ENCODE data around the gene LIN28B. TPM values are rescaled to one million over a fixed set of nuclear protein-coding genes. Genes with fewer than 3 reads are reported as not detected.
A peak's percentile ranks its signal among the peaks of the same experiment; 100 is the strongest.
"Not testable (repeated sequence)": the region's sequence is repeated elsewhere in the genome, so short reads cannot be mapped to it uniquely, and the experiment has no call there.

Gene LIN28B
- total RNA-seq, 1 donor from 2014 or later = not detected

DNA sequence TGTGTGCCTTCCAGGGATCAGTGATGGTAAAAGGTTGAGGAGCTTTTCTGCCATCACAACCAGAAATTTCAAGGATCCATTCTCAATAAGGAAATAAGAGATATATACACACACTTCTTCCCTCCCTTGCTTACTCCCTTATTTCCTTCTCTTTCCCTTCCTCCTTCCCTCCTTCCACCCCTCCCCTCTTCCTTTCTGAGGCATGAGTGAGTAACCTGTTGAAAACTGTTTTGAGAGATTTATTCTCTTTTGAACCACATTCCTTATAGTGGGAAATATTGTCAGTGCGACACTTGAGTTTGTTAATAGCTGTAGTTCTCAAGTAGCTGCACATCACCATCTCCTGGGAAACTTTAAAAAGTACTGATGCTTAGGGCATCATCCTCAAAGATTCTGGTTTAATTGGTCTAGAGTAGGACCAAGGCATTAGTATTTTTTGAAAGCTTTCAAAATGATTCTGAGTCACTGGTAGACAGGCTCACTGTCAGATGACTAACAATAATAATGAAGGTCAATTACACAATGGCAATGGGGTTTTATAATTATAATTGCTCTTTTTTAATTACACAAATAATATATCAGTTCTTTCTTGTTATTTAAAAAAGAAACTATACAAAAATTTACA is 113.0 kb downstream of the LIN28B start:
- DNase-seq = no peak

DNA sequence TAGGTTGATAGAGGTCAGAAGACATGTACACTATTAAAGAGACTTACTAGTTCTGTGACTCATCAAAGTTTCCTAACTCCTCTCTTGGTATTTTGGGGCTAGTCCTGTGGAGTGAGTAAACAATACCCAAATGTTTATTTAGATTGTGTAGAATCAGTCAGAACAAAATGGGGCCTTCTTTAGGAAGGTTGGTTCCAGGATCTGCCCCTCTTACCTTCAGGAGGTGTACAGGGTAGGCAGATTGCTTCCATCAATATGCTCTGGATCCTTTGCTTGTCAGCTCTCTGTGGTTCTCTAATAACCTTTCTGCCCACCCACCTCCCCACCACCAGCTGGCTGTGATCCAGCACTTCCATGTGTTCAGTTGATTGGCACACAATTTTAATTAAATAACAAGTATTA is 115.9 kb downstream of the LIN28B start:
- no peak for DNase-seq

DNA sequence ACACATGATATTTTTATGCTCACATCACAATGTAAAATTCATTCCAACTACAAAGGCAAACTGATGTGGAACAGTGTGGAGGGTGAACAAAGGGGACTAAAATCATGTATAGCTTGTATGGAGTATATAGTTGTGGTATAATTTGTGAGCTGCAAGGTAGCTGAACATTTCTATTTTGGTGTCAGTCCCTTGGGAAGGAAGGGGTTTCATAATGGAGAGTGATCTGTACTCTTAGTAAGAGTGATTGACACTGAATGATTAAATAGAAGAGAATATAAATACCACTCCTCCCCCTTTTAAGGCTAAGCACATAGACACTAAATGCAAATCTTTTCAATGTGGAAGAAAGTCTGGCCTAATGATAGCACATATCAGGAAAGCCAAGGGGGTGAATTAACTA is 118.3 kb downstream of the LIN28B start:
- no peak for DNase-seq

DNA sequence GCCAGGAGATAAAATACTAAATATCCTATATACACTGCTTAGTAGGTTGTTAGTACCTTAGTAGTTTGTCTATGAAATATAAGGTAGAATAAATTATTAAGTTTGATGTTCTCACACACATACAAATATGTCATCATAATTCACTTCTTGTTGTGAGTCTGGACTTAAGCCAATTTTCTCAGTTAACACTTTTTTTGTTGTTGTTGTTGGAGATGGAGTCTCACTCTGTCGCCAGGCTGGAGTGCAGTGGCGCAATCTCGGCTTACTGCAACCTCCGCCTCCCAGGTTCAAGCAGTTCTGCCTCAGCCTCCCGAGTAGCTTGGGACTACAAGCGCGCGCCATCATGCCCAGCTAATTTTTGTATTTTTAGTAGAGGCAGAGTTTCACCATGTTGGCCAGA is 119.5 kb downstream of the LIN28B start:
- DNase-seq = not testable (repeated sequence)

DNA sequence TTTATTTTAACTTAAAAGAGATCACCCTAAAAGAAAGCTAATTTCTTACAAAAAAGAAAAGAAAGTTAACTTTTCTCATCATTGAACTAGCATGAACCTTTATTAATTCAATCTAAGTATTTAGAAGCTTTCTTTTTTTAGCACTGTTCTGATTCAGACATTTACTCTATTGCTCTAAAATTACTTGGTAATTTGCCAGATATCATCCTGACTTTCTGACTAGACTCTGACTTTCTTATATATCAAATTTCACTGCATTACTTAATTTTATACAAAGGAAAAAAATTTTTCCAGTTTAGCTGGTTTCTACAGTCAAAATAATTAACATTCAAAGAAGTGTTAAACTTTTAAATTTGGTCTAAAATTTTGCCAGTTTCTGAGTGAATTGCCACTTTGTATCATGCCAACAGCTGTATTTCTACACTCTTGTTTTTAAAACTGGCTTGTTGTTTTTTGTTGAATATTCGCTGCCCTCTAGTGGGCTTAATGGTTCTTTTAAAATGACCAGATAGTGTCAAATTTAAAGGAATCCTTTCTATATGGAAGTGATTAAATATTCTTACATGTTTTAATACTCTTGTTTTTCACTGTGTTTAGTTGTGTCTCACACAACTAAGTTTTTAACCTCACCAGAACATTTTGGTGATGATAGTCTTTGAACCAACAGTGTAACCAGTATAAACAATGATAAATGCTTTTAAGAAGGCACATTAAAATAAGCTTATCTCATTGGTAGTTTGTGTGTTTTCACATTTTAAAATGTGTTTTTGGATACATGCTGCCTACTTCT is 120.9 kb downstream of the LIN28B start:
- peak; percentile 62 for DNase-seq

DNA sequence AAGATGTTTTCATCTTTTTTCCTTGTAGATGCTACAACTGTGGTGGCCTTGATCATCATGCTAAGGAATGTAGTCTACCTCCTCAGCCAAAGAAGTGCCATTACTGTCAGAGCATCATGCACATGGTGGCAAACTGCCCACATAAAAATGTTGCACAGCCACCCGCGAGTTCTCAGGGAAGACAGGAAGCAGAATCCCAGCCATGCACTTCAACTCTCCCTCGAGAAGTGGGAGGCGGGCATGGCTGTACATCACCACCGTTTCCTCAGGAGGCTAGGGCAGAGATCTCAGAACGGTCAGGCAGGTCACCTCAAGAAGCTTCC is 121.4 kb downstream of the LIN28B start:
- no peak for DNase-seq

DNA sequence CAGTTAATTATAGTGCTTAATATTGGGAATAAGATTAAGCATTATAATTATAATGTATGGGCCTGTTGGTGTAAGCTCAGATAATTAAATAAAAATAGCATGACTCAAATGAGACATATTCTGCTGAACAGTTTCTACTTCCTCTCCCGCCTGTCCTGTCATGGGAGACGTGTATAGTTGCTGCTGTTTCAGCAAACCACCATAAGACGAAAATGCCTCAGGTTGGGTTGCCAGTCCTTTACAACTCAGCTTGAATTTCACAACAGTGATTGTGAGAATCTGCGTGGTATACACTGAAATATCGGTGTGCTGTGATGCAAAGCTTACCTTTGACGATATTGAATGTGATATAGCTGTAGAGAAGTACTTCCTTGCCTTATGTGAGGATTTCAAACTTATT is 123.4 kb downstream of the LIN28B start:
- no peak for DNase-seq

DNA sequence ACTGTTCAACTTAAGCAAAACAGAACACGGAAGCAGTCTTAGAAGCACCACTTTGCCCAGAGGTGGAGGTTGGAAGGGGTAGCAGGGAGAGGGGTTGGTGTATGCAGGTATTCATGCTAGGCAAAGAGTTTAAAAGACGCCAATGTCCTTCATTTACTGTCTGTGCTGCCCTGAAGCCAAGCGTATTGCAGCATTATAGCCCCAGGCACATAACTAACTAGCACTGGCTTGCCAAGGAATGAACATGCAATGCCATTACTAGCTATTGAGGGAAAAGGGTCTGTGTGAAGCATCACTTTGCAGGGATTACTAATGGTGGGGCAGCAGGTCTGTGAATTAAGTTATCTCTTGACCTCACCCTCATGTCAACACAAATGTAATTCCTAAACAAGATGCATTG is 124.8 kb downstream of the LIN28B start:
- not testable (repeated sequence) for DNase-seq

DNA sequence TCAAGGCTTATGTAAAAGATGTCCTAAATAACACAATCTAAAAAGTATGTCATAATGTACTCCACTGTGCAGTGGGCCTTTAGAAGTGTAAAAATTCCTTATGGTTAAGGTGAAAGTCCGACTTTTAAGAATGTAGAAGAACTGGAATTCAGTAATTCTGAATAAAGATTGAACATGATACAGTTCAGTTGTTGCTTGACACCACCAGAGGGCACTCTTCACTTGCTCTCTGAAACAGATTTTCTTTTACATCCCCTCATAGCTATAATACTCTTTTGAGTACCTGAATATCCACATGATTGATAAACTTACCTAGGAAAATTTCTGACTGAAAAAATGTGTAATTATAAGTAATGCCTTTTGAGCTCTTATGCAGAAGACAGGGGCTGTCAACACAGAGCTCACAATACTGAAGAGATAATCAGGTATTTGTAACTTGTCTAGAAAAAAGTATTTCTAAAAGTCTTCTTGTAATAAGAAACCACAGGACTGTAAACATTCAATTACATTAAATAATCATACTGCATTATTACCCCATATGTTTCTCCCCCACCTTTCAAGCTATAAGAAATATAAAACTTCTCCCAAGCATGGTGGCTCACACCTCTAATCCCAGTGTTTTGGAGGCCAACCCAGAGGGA is 130.8 kb downstream of the LIN28B start:
- DNase-seq = peak; percentile 81

DNA sequence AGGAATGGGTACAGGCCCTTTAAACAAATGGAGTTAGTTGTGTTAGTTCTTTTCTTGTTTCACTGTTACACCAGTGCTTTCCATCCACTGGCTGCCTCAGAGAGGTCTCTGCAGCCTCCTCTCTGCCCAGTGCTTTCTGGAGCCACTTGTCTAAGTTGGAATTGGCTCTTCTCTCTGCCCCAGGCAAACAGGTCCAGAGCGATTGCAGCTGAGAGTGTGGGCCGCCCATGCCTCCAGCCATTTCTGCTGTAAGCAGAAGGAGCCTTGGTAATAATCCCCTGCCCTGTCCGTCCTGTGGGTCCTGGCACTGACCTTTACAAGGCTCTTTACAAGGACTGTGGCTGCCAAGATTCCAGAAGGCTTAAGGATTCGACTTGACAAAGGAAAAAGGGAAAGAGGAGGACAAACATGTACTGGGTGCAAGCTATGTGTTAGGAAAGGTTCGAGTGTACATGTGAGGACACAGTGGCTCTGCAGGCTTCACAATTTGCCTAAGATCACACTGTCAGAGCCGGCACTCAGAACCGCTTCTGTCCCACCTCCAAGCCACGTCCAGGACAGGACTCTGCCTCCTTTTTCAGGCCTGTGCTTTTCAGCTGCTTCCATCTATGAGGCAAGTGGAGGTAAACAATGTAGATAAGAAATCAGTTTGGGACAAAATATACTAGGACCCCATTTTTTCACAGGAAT is 134.4 kb downstream of the LIN28B start:
- no peak for DNase-seq

DNA sequence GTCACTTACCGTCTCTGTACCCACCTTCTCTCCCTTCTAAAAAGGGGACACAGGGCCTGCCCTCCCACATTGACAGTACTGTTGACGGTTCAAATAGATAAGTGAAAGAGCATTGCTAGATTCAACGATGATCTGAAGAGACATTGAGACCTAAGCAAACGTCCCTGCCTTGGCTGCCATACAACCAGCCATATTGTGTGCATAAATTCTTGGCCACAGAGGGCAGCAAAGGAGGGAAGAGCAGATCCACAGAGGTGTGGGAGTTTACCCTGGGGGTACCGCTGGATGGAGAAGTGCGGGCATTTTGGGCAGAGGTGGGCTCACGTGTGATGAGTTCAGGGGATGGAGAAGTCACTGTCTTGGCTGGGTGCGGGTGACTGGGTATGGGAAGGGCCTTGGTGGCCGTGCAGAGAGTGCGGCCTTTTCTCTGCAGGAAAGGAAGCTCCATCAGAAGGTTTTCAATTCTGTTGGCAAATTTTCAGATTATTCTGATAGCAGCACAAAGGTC is 137.3 kb downstream of the LIN28B start:
- DNase-seq = no peak

DNA sequence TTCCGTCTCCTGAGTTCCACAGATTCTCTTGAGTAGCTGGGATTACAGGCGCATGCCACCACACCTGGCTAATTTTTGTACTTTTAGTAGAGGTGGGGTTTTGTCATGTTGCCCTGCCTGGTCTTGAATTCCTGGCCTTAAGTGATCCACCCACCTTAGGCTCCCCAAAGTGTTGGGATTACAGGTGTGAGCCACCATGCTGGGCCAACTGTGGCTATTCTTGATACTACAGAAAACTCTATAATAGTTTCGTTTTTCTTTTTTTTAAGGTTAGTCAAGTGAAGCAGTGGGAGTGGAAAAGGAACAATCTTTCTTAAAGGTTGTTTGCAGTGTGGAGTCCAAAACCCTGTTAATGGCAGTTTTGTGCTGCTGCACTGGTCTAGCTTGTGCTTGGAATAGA is 138.2 kb downstream of the LIN28B start:
- no peak for DNase-seq

DNA sequence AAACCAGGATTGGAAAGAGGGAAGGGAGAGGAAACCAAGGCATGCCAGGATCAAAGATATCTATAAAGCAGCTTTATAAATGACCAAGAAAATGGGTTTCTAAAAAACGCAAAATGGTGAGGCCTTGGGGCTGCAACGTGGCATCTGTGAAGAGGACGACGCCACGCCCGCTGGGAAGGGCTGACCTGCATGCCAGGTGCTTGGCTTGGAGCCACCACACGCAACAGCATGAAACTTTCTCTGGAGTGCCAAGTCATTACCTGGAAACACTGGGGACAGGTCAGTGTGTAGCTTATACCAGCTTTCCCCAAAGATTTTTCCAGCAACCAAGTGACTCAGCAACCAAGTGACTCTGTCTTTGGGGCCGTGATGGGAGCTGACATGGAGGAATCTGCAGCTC is 140.4 kb downstream of the LIN28B start:
- no peak for DNase-seq

DNA sequence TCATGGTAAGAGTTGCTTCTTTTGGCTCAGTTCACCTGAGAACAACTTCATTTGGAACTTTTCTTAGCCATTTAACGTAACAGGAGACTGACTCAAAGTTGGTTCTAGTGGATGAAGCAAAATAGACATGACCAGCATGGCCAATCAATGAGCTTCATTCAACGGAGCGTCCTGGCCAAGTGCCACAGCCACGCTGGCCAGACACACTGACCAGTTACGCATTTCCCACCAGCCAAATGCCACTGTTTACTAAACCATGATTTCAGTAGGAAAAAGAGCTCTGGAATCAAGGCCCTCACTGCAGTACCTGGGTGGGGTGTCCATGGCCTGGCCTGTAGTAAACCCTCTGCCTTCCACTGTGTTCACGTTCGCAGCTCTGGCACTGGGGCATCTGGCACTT is 142.5 kb downstream of the LIN28B start:
- no peak for DNase-seq

DNA sequence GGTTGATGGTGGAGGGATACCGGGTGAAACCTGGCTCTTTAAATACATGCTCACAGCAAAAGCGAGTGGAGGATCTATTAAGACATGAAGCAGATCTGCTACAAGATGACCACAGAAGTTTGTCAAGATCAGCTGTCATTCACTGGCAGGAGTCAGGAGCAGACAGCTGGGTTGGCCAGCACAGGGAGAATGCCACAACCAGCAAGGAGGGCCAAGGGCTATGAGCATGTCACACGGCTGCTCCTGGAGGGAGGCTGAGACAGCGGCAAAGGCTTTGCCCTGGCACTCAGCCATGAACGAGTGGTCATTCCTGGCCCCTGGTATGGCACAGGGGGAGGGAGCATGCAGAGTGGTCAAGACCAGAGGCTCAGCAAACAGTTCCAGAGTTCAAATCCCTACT is 145.3 kb downstream of the LIN28B start:
- no peak for DNase-seq

DNA sequence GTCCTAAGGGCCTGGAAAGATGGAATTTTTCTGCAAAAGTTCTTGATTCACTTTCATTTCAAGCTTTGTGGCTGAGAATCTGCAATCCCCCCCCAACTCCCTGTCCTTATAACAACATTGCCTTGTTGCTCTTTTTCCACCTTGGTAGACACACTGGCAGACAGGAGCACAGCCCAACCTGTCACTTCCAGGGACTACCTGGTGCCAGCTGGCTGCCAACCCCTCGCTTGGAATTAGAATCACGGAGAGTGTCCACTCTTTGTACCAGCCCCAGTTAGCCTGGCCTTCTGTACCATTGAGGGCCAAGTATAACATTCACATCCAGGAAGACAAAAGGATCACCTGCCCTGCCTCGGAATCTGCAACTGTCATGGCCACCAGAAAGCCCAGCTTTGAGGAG is 148.2 kb downstream of the LIN28B start:
- DNase-seq = no peak

DNA sequence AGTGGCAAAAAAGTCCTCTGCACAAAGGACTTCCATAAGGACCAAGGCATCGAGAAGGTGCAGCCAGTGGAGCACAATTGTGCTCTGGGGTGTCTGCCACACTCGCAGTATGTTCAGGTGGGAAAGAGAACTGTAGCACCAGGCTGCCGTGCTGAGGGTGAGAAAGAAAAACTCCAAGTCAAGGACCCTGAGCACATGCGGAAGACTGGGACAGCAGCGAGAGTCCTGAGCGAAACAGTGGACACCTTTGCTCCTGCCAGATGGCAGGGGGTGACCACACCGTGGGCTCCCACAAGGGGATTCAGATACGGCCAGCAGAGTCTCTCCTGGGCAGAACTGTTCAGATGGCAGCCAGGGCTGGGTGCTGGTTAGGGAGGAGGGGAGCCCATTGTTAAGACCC is 149.4 kb downstream of the LIN28B start:
- no peak for DNase-seq

DNA sequence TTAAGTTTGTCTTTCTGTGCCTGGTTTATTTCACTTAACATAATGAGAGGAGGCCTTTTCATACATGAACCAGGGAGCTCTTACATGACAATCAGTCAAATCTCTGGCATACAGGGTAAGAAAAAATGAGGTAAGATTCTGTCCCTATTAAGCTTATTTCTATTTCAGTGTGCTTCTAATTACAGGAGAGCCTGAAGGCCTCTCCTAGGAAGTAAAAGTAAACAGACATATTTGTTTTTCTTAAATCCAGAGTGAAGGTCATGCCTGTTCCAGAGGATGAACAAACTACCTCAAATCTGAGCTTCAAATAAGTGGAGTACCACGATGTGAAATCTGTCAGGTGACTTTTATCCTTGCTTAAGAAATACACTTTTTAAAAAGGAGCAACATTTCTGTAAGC is 150.3 kb downstream of the LIN28B start:
- no peak for DNase-seq

DNA sequence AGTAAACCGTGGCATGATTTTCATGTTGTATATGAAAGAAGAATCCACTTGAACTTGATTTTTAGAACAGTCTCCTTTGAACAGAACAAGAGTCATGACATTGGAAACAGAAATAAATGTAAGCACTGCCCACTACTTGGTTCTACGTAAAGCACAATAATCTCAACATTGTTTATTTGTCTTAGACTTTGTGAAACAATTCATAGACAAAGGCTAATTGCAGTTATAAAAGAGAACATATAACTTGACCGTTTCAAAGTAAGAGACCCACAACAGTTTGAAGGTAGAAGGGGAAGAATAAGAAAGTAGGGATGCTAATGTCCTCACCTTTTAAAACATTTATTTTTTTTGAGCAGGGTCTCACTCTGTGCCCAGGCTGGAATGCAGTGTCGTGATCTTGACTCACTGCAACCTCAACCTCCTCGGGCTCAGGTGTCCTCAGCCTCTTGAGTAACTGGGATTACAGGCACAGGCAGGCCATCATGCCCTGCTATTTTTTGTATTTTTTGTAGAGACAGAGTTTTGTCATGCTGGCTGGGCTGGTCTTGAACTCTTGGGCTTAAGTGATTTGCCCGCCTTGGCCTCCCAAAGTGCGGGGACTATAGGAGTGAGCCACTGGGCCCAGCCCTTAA is 151.8 kb downstream of the LIN28B start:
- DNase-seq = no peak

DNA sequence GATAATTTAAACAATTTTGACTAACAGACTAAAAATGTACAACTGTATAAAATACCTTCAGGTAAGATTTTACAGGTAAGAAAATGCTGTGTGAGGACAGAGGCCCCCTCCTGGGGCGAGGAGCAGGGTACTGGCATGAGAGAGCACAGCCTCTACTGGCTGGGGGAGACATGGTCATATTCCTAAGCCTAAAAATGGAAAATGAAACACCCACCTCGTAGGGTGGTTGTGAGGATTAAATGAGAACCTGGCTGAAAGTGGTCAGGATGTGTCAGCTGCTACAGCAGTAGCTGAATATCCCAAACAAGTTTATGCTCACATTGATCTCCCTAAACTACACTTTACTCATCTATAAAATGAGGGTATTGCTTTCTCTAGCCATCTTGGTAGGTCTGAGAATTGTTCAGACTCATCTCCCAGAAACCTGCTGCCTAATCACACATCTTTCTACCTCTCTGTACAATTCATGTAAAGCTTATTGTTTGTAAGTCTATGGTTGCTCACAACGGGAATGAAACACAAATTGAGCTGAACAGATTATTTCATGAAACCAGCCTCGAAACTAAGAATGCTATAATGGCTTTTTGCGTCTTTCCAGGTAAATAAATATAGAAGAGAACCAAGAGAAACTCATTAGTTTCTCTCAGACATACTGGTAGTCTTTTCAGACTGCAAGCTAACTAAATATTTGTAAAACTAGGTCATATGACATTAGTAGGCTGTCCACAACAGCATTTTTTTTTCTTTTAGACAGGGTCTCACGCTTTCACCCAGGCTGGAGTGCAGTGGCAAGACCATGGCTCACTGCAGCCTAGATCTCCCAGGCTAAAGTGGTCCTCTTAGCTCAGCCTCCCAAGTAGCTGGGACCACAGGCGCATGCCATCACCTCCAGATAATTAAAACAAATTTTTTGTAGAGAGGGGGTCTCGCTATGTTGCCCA is 153.3 kb downstream of the LIN28B start:
- DNase-seq = no peak

DNA sequence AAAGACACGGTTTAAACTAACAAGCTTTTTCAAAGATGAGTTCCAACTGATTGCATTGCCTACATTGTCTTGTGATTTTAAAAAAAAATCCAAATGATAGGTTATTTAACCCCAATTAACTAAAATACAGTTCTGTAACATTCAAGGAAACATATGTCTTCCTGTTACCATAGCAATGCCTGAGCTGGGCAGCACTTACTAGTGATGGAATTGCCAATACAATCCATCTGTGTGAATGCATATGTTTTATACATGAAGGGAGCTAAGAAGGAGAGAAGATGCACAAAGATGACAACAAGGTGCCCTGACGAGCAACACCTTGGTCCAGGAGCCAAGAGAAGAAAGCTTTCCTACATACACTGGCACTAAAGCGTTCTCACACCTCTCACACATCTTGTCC is 154.2 kb downstream of the LIN28B start:
- DNase-seq = no peak

DNA sequence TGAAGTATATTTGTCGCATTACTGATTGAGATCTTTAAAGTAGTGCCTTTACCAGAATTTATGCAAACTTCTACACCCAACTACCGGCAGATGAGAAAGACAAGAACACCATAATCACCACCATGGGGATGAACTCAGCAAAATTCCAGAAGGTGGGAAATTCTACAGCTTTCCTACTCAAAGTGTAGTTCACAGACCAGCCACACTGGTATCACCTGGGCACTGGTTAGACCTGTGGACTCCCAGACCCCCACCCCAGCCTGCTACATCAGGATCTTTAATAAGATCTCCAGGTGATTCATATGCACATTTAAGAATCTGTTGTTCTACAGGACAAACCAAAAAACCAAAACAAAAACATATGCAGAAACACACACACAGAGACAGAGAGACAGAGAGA is 155.0 kb downstream of the LIN28B start:
- no peak for DNase-seq

Data from dermis blood vessel endothelial cell (primary cell).